HG02610 (cell line): ENCODE data around the gene INSR.
"Not testable (repeated sequence)": the region's sequence is repeated elsewhere in the genome, so short reads cannot be mapped to it uniquely, and the experiment has no call there.

Source experiments
- ATAC-seq: cut with Tn5 transposase; IDR thresholded peaks from one replicate; pipeline ENCODE4 v1.9.1; 2021; ENCODE audit warnings: mild to moderate bottlenecking, moderate library complexity; ENCODE audit not compliant: unreplicated experiment

The INSR gene

DNA sequence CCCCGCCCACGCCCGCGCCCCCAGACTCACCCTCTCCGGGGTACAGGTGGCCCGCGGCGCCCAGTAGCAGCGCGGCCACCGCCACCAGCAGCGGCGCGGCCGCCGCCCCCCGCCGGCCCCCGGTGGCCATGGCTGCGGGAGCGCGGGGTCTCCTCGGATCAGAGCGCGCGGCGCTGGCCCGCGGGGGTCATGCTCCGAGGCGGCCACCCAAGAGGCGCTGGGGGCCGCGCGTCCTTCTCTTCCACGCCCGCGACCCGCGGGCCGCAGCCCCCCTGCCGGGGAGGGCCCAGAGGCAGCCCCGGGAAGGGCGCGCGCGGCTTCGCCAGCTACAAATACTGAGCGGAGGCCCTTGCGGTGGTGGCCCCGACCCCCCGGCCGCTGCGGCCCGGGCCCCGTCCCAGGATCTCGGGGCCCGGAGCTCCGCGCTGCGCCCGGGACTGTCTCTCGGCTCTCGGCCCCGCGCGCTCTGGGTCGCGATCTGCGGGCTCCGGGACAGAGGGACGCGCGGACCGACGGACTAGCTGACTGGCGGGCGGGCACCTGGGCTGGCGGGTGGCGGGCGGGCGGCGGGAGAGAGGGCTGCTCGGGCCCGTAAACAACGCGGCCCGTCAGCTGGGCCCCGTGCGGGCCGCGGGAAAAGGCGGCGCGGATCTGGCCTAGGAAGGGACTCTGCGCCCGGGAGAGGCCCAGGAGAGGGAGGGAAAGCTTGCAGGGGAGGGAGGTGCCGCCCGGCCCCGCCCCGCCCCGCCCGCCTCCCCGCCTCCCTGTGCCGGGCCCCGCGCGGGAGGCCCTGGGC is at the start of gene INSR:
TSS of gene INSR (minus strand) at position 653 of the 796 bp plus-strand sequence. CDS start at position 130, 523 bp downstream.
- ATAC-seq = peak; percentile 62

DNA sequence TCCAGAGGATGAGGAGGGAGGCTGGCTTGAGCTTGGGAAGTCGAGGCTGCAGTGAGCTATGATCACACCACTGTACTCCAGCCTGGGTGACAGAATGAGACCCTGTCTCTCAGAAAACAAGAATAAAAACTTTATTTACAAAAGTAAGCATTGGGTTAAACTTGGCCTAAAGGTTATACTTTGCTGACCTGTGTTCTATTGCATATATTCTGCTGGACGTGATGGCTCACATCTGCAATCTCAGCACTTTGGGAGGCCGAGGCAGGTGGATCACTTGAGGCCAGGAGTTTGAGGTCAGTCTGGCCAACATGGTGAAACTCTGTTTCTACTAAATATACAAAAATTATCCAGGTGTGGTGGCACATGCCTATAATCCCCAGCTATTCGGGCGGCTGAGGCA is 47.9 kb upstream of the INSR start:
- ATAC-seq = no peak

DNA sequence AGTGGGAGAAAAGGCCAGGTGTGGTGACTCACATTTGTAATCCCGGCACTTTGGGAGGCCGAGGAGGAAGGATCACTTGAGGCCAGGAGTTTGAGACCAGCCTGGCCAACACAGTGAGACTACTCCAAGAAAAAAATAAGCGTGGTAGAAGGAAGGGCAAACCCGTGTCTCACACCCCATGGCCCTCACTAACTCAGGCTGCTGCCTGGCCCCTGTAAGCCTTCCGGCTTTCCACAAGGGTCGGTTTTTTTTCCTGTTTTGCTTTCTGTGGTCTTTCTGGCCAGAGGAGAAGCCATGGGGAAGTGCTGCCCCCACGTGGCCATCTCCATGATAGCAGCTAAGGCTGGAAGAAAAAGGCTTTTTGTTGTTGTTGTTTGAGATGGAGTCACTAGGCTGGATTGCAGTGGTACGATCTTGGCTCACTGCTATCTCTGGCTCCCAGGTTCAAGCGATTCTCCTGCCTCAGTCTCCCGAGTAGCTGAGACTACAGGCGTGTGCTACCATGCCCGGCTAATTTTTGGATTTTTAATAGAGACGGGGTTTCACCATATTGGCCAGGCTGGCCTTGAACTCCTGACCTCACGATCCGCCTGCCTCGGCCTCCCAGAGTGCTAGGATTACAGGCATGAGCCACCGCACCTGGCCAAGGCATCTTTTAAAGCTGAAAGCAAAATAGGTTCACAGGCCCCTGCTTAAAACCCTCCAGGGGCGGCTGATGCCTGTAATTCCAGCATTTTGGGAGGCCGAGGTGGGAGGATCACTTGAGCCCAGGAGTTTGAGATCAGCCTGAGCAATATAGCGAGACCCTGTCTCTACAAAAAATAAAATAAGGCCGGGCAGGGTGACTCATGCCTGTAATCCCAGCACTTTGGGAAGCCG is 47.0 kb upstream of the INSR start:
- no peak for ATAC-seq

DNA sequence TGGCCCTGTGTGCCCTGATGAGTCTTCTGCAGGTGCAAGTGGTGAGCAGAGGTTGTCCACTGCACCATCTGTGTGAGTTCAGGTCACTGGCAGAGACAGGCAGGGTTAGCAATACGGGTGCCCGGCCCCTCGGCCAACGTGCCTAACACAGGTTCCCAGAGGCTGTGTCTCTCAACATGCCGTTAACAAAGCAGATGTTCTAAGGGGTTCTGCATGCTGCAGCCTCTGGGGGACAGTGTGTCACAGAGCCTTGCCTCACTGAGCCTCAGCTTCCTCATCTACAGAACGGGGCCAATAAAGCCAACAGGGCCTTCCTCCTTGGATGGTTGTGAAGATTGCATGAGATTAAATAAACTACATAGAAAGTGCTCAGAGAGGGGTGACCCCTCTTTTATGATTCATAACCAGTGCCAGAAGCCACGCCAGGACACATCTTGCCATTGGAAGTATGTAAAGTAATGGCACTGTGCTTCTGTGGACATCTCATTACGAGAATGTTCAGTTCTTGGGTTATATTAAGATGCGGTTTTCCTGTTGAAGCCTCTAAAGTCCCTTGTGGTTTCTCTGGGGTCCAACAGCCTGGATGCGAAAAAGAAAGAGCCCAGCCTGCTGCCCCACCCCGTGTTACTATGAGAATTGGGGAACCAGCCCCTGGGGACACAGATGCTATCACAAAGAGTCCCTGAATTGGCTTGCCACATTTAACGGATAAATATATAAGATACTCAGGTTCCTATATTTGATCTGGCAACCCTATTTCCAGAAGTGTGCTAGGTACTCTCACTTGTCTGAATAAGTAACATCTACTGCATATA is 43.4 kb upstream of the INSR start:
- peak; percentile 63 for ATAC-seq

DNA sequence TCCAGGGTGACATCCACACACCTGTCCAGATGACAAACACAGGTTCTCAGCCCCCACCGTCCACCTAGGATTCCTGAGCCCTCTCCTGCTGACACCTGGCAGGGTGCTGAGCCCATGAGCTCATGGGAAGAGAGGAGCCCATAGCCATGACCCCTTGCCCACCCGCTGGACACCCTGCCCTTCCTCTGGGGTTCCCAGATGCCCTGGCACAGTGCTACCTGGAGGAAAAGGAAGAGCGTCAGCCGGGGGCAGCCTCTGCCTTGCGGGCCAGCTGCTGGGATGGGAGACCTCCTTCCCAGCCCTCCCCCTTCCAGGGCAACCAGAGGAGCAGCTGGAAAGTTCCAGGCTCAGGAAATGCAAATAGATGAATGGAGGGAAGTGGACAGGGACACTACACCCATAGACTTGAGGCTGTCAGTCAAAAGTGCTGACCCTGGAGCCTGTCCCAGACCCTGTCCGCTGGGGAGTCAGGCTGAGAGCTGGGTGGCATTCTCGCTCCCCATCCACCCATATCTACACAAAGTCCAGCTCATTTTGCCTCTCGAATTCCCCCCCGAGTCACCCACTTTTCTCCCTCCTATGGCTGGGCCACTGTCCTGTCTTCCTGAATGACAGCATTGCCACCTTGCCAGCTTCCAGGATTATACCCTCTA is 42.2 kb upstream of the INSR start:
- no peak for ATAC-seq

DNA sequence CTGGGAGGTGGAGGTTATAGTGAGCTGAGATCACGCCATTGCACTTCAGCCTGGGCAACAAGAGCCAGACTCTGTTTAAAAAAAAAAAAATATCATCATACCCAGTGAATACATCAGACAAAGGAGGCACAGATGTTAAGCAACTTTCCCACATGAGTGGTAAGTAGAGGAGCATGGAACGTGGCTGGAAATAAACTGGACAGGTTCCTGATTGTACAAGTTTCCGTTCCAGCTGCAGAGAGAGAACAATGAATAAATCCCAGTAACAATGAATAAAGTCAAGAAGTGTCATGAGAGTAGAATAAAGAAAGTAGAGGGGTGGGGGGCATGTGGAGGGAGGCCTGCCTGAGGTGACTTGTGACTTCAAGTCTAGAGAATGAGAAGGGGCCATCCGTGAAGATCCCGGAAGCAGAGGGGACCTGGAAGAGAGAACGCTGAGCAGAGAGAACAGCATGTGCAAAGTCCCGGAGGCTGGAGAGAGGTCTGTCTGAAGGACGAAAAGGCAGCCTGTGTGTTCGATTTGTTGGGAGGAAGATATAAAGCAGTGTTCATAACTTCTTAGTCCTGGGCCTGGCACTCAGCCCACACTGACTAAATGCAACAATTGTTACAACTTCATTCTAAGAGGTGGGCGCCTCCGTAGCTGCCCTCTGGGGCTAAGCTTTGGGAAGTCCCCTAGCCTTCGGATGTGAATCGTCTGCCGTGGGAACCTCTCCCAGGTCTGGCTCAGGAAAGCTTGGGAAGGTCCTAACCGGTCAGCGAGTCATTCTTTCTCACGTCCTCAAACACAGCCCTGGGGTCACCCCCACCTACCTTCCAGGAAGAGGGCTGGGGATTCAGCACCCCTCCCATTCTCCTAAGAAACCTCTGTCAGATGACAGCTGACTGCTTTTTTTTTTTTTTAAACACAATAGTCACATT is 39.2 kb upstream of the INSR start:
- no peak for ATAC-seq

DNA sequence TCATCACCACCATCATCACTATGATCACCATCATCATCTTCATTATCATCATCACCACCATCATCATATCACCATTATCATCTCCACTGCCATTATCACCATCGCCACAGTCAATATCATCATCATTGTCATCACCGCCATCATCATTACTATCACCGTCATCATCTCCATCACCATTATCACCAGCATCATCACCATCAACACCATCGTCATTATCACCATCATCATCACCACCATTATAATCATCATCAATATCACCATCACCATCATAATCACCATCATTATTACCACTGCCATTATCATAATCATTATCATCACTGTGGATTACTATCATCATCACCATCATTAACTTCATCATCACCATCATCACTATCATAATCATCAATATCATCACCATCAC is 37.2 kb upstream of the INSR start:
- no peak for ATAC-seq

DNA sequence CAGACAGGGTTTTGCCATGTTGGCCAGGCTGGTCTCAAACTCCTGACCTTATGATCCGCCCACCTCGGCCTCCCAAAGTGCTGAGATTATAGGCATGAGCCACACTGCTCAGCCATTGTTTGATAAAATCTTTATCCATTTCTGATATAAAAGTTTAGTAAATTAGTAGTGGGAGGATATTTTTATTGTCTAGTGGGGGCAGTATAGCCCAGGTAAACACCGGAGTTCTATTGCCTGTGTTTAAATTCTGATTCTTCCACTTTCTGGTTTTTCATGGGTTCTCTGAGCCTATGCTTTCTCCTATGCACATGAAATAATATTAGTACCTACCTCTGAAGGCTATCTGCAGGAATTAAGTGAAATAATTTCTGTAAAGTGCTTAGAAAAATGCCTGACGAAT is 34.4 kb upstream of the INSR start:
- ATAC-seq = no peak

DNA sequence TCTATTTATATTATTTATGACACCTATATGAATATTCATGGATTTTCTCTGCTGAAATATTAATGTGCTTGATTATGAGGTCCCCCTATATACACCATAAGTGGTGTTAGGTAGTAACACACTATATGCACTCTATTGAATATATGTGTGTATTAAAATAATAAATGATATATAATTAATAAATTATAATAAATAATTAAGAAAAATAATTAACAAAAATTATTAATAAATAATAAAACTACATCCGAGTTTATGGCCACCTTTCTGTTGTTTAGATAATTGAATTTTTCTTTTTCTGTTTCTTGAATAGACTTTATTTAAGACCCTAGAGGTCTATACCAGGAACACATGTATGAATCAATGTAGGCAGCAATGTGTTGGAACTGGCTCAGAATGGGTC is 33.6 kb upstream of the INSR start:
- no peak for ATAC-seq

DNA sequence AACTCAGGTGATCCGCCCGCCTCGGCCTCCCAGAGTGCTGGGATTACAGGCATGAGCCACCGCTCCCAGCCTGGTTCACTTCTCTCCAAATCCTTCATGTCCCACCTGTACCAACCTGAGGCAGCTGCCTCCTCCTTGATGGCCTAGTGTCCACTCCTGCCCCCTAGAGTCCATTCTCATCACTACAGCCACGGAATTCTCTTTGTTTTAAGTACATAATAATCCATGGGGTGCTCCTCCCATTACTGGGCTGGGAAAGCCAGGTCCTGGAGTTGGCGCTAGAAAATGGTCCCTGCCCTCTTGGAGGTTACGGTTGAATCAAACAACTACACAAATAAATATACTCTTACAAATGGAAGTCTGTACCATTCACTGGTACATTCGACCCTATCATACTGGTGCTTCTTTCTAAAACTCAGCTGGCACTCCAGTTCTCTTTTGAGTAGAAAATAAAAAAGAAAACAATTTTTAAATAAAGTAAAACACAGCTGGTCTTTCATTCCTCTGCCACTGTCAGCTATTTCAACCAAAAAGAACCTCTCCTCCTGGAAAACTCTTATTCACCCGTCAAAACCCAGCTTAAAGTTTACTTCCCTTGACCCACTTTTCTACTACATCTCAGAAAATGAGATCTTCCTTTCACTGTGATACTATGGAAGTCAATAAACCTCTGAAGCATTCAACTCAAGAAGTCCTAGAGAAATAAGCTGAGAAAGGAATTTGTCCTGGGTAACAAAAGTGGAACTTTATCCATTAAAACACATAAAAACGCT is 32.1 kb upstream of the INSR start:
- no peak for ATAC-seq

DNA sequence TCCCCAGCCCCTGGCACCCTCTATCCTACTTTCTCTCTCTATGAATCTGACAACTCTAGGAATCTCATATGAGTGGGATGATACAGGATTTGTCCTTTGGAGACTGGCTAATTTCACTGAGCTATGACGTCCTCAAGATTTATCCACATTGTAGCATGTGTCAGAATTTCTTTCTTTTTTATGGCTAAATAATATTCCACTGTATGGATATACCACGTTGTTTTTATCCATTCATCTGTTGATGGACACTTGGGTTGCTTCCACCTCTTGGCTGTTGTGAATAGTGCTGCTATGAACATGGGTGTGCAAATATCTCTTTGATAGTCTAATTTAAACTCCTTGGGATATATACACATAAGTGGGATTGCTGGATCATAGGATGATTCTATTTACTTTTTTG is 24.0 kb upstream of the INSR start:
- no peak for ATAC-seq

DNA sequence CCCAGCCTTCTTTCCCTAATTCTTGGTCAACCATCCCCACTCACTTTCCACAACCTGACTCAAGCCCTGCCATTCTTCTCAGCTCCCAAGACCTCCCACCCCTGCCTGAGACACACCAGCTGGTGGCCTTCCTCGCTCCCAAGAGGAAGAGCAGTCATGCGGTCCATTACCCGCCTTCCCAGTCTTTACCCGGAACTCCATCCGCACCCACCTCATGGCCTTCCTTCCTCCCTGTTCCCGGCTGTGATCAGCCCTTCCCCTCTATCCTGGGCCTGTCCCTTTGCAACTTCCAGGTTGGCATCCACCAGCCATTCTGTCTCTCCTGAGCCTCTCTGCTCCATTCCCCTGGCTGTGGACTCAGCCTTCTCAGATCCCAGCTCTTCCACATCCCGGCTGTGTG is 18.6 kb upstream of the INSR start:
- ATAC-seq = no peak

DNA sequence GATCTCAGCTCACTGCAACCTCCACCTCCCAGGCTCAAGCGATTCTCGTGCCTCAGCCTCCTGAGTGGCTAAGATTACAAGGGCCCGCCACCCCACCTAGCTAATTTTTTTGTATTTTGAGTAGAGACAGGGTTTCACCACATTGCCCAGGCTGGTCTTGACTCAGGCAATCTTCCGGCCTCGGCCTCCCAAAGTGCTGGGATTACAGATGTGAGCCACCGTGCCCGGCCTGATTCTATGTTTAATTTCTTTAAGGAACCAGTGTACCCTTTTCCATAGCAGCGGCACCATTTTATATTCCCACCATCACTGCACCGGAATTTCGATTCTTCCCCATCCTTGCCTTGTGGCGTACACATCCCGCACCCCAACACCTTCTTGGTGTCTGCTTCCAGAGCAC is 17.7 kb upstream of the INSR start:
- ATAC-seq = no peak

DNA sequence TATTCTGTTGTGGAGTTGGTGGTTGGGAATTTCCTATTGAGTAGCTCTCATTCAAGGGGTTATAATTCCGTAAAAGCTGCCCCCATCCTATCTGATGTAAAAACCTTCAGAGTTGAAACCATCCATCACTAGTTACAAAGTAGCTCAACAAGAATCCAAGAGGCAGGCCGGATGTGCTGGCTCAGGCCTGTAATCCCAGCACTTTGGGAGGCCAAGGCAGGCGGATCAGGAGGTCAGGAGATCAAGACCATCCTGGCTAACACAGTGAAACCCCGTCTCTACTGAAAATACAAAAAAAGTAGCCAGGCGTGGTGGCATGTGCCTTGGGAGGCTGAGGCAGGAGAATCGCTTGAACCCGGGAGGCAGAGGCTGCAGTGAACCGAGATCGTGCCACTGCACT is 14.1 kb upstream of the INSR start:
- ATAC-seq = not testable (repeated sequence)

DNA sequence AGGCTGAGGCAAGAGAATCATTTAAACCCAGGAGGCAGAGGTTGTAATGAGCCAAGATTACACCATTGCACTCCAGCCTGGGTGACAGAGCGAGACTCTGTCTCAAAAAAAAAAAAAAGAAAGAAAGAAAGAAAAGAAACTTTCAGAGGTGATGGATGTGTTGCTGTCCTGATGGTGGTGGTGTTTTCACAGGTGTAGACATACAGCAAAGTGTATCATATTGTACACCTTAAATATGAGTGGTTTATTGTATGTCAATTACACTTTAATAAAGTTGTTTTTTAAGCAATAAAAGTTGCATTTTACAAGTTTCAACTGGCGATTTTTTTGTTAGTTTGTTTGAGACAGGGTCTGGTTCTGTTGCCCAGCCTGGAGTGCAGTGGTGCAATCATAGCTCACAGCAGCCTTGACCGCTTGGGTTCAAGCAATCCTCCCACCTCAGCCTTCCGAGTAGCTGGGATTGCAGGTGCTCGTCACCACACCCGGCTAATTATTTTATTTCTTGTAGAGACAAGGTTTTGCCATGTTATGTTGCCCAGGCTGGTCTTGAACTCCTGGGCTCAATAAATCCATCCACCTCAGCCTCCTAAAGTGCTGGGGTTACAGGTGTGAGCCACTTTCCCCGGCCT is 13.5 kb upstream of the INSR start:
- ATAC-seq = no peak

DNA sequence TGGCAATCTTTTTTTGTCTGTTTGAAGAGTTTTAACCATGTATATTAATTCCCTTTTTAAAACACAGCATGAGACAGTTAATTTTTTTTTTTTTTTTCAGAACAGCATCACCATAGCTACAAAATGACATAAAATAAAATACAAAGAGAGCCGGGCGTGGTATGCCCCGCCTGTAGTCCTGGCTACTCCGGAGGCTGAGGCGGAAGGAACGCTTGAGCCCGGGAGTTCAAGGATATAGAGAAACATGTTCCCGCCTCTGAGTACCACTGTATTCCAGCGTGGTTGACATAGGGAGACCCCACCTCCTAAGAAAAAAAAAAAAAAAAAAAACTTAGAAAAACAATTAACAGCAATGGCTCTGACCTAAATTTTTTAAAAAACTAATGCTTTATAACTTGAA is 10.0 kb upstream of the INSR start:
- no peak for ATAC-seq

DNA sequence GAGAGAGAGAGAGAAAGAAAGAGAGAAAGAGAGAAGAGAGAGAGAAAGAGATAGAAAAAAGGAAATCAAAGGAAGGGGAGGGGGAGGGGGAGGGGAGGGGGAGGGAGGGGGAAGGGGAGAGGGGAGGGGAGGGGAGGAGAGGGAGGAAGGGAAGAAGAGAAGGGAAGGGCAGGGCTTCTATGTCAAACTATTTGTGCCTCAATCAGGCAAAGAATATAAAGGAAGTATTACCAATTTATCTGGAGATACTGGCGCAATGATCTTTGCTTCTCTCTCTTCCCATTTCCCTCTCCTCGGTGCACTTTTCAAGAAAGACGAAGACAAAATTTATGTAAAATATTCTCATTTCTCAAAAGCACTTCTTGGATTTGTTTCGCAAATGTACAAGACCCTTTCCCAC is 9.3 kb upstream of the INSR start:
- ATAC-seq = no peak

DNA sequence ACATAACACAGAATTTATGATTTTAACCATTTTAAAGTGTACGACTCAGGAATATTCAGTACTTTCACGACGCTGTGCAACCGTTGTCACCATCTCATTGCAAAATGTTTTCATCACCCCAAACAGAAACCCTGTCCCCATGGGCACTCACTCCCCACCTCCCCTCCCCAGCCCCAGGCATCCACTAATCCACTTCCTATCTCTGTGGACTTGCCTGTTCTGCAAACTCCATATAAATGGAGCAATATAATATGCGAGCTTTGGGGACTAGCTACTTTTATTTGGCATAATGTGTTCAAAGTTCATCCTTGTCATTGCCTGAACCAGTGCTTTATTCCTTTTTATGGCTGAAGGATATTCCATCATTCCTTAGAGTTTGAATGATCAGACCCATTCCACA is 7.3 kb upstream of the INSR start:
- no peak for ATAC-seq

DNA sequence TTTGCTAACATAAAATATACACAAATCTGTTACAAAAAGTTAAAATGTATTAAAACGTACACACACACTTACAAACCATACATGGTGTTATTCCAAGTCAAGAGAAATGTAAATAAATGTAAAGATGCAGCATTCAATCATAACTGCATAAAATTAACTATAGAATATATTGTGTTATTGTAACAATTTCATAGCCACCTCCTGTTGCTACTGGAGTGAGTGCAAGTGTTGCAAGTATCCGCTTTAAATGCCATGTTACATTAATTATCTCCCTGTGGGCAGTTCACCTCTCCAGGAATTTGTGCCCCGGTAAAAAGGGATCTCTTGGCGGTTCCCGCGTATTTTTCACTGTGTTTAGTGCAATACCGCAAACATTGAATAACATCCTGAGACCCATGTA is 3.5 kb upstream of the INSR start:
- ATAC-seq = no peak
